GM13977 (cell line): ENCODE data around the gene SLC7A8.

ENCODE experiments used
- DNase-seq: peaks from one replicate; pipeline ENCODE4 v3.0.0; 2012; ENCODE audit warnings: low spot score
- in situ Hi-C: fragments of 300-500 bp; cut with MboI; formaldehyde crosslinking; loops from one replicate; pipeline ENCODE4 v1.12.0; 2022; ENCODE audit warnings: low sequenced_read_pairs, low pct_unique_long_range_greater_than_20kb, mixed read lengths, inconsistent platforms; ENCODE audit not compliant: unreplicated experiment
- TF ChIP-seq, protein P1 (sequence below): IDR thresholded peaks from 2 replicates; pipeline ENCODE4 v1.5.1; 2012; ENCODE audit warnings: mild to moderate bottlenecking, control low read depth; ENCODE audit not compliant: insufficient read depth; ENCODE audit errors: extremely low read depth, missing control alignments

The SLC7A8 gene

GRCh38 chr14:23076785-23077408, 106.6 kb downstream of the SLC7A8 start:
- TF ChIP-seq, protein P1, sequence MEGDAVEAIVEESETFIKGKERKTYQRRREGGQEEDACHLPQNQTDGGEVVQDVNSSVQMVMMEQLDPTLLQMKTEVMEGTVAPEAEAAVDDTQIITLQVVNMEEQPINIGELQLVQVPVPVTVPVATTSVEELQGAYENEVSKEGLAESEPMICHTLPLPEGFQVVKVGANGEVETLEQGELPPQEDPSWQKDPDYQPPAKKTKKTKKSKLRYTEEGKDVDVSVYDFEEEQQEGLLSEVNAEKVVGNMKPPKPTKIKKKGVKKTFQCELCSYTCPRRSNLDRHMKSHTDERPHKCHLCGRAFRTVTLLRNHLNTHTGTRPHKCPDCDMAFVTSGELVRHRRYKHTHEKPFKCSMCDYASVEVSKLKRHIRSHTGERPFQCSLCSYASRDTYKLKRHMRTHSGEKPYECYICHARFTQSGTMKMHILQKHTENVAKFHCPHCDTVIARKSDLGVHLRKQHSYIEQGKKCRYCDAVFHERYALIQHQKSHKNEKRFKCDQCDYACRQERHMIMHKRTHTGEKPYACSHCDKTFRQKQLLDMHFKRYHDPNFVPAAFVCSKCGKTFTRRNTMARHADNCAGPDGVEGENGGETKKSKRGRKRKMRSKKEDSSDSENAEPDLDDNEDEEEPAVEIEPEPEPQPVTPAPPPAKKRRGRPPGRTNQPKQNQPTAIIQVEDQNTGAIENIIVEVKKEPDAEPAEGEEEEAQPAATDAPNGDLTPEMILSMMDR = peak; percentile 59
- in situ Hi-C loops = no loop called here
- no peak for DNase-seq
